ENCODE measurements around the gene TGM2. TPM values are rescaled to one million over a fixed set of nuclear protein-coding genes. Genes with fewer than 3 reads are reported as not detected.

Gene TGM2
- 100 to 1,000 TPM; 442 to 500 TPM for total RNA-seq
- long read RNA-seq, donor 1, full-length matches to known transcripts = 69 of 266 reads
- long read RNA-seq, donor 1, partial matches to known transcripts = 187 of 266 reads
- long read RNA-seq, donor 1, other reads (novel, unspliced or antisense) = 10 of 266 reads
- long read RNA-seq, donor 2, full-length matches to known transcripts = 34 of 388 reads
- long read RNA-seq, donor 2, partial matches to known transcripts = 186 of 388 reads
- long read RNA-seq, donor 2, other reads (novel, unspliced or antisense) = 168 of 388 reads

- intact Hi-C loops (cut with DNase I) = loop anchor here in 1 of 2 donors (5.0 kb wide), 1 partner anchor 103 kb away; no protein-coding TSS in a partner anchor
- peak; percentile 92 for DNase-seq (ENCODE audit: low spot score)
Observed at GRCh38 chr20:38165089-38165965, at the start of gene TGM2. Gene TGM2 (minus strand): TSS chr20:38165270. CDS start chr20:38165198, 72 bp downstream.

- peak; percentile 51 for DNase-seq (ENCODE audit: low spot score)
- intact Hi-C loops (cut with DNase I) = loop anchor here in 1 of 2 donors (5.0 to 10.0 kb wide), 2 partner anchors 42 to 650 kb away; no protein-coding TSS in a partner anchor
Observed at GRCh38 chr20:38214256-38215193, 49.5 kb upstream of the TGM2 start.

GRCh38 chr20:38213607-38213940 lies 48.5 kb upstream of the TGM2 start:
- intact Hi-C loops (cut with DNase I) = loop anchor here in 1 of 2 donors (10.0 kb wide), 1 partner anchor 649 kb away; no protein-coding TSS in a partner anchor
- DNase-seq (ENCODE audit: low spot score) = no peak

- peak; percentile 83 for DNase-seq (ENCODE audit: low spot score)
Observed at GRCh38 chr20:38212806-38213606, 47.9 kb upstream of the TGM2 start.

GRCh38 chr20:38211200-38212097 lies 46.4 kb upstream of the TGM2 start:
- intact Hi-C loops (cut with DNase I) = loop anchor here (1.0 to 10.0 kb wide), 2 partner anchors 31 to 647 kb away; no protein-coding TSS in a partner anchor
- peak; percentile 64 for DNase-seq (ENCODE audit: low spot score)

More at GRCh38 chr20:38212806-38213606, 47.9 kb upstream of the TGM2 start:
- intact Hi-C loops (cut with DNase I) = loop anchor here in 1 of 2 donors (10.0 kb wide), 1 partner anchor 648 kb away; no protein-coding TSS in a partner anchor

GRCh38 chr20:38210741-38211140 lies 45.7 kb upstream of the TGM2 start:
- intact Hi-C loops (cut with DNase I) = loop anchor here (1.0 to 10.0 kb wide), 2 partner anchors 30 to 646 kb away; no protein-coding TSS in a partner anchor
- no peak for DNase-seq (ENCODE audit: low spot score)

- intact Hi-C loops (cut with DNase I) = loop anchor here (5.0 to 10.0 kb wide), 2 partner anchors 645 to 1728 kb away; no protein-coding TSS in a partner anchor
Observed at GRCh38 chr20:38209736-38210405, 44.8 kb upstream of the TGM2 start.

GRCh38 chr20:38209054-38209675 lies 44.1 kb upstream of the TGM2 start:
- intact Hi-C loops (cut with DNase I) = loop anchor here in 1 of 2 donors (5.0 kb wide), 1 partner anchor 1727 kb away; no protein-coding TSS in a partner anchor
- DNase-seq (ENCODE audit: low spot score) = peak; percentile 83

More at GRCh38 chr20:38209736-38210405, 44.8 kb upstream of the TGM2 start:
- DNase-seq (ENCODE audit: low spot score) = no peak

GRCh38 chr20:38208523-38208922 lies 43.5 kb upstream of the TGM2 start:
- peak; percentile 32 for DNase-seq (ENCODE audit: low spot score)

GRCh38 chr20:38208088-38208487 lies 43.0 kb upstream of the TGM2 start:
- intact Hi-C loops (cut with DNase I) = loop anchor here in 1 of 2 donors (5.0 kb wide), 1 partner anchor 1726 kb away; no protein-coding TSS in a partner anchor
- no peak for DNase-seq (ENCODE audit: low spot score)

More at GRCh38 chr20:38208523-38208922, 43.5 kb upstream of the TGM2 start:
- intact Hi-C loops (cut with DNase I) = loop anchor here in 1 of 2 donors (5.0 kb wide), 1 partner anchor 1726 kb away; no protein-coding TSS in a partner anchor

- intact Hi-C loops (cut with DNase I) = loop anchor here in 1 of 2 donors (5.0 kb wide), 1 partner anchor 1725 kb away; no protein-coding TSS in a partner anchor
Observed at GRCh38 chr20:38207621-38208020, 42.6 kb upstream of the TGM2 start.

GRCh38 chr20:38205001-38205400 lies 39.9 kb upstream of the TGM2 start:
- intact Hi-C loops (cut with DNase I) = loop anchor here in 1 of 2 donors (5.0 kb wide), 1 partner anchor 1723 kb away; no protein-coding TSS in a partner anchor
- DNase-seq (ENCODE audit: low spot score) = no peak

More at GRCh38 chr20:38207621-38208020, 42.6 kb upstream of the TGM2 start:
- DNase-seq (ENCODE audit: low spot score) = no peak

- no peak for DNase-seq (ENCODE audit: low spot score)
- intact Hi-C loops (cut with DNase I) = no loop called here
Observed at GRCh38 chr20:38203981-38204357, 38.9 kb upstream of the TGM2 start.

GRCh38 chr20:38203337-38203980 lies 38.4 kb upstream of the TGM2 start:
- DNase-seq (ENCODE audit: low spot score) = peak; percentile 53
- intact Hi-C loops (cut with DNase I) = no loop called here

GRCh38 chr20:38202982-38203293 lies 37.9 kb upstream of the TGM2 start:
- DNase-seq (ENCODE audit: low spot score) = peak; percentile 51
- intact Hi-C loops (cut with DNase I) = no loop called here

All from posterior vena cava (tissue), 2 donors.